ENCODE measurements around the gene PANX1. TPM values are rescaled to one million over a fixed set of nuclear protein-coding genes. Genes with fewer than 3 reads are reported as not detected.

The PANX1 gene
- total RNA-seq, 2 experiments from 2014 or later: 11.3 to 16.5 TPM

DNA sequence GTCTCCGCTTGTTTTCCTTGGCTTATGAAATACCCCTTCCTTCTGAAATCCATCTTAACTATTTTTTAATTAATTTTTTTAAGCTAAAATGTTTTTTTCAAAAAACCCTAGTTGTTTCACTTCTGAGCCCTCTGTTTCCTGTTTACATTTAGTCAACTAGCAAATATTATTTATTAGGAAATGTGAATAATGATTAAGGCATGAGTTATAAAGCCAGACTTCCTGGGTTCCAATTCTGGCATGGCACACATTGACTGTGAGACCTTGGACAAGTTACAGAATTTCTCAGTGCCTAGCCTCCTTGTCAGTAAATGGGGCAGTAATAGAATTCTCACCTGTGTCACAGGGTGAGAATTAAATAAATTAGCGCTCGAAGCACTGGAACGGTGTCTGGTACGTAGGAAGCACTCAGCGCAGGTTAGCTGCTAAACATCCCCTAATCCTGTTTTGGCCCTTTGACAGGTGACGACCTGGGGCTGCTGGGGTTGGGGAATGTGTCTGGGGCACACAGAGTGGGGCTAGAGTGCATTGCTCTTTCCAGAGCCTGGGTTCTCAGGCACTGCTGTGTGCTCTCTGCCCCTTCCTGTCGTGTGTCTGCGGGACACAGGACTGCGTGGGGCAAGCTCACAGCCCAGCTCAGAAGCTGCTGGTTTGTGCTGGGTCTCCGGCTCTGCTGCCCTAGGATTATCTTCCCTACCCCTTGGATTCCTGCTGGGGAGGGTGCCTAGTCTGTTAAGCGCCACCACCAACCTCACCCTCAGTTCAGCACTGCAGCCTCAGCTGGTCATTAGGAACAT lies 13.1 kb downstream of the PANX1 start:
- CTCF ChIA-PET (ENCODE audit: unreplicated experiment): no interaction called here
- H4K20me1 ChIP-seq (ENCODE audit: insufficient read depth, low read length): peaks cover 7% of the 10 kb centered on the region; the same call in 1 of the 2 replicates

GRCh38 chr11:94142308-94143281 lies 14.0 kb downstream of the PANX1 start:
- Histone ChIP-seq H3K36me3 (ENCODE audit: insufficient read depth, low read length) (no peaks in the 10 kb centered on the region), H3K27ac (ENCODE audit: low read depth, low read length, poor library complexity, severe bottlenecking) (no peak overlapping the region), H2AFZ (ENCODE audit: low read length) (no peak overlapping the region), H3K9me3 (ENCODE audit: low read length) (no peaks in the 10 kb centered on the region), H3K4me2 (ENCODE audit: low read length) (no peak overlapping the region), H3K79me2 (ENCODE audit: insufficient read depth, low read depth, low read length) (0 out of 2 replicates have a peak, but pooled peaks cover 5% of the 10 kb centered on the region), H3K4me1 (ENCODE audit: insufficient read depth, low read length, poor library complexity, severe bottlenecking) (no peaks in the 10 kb centered on the region), H4K20me1 (ENCODE audit: insufficient read depth, low read length) (peaks cover 7% of the 10 kb centered on the region; the same call in 1 of the 2 replicates), H3K4me3 (ENCODE audit: low read depth, low read length, poor library complexity, severe bottlenecking) (no peak overlapping the region), H3K9me2 (ENCODE audit: insufficient read depth, low read length) (no peaks in the 10 kb centered on the region)
- TF ChIP-seq EZH2phosphoT487 (IDR thresholded peaks at IDR 0.05; ENCODE audit: borderline replicate concordance, low read depth, low read length): no peak
- TF ChIP-seq, protein P1, sequence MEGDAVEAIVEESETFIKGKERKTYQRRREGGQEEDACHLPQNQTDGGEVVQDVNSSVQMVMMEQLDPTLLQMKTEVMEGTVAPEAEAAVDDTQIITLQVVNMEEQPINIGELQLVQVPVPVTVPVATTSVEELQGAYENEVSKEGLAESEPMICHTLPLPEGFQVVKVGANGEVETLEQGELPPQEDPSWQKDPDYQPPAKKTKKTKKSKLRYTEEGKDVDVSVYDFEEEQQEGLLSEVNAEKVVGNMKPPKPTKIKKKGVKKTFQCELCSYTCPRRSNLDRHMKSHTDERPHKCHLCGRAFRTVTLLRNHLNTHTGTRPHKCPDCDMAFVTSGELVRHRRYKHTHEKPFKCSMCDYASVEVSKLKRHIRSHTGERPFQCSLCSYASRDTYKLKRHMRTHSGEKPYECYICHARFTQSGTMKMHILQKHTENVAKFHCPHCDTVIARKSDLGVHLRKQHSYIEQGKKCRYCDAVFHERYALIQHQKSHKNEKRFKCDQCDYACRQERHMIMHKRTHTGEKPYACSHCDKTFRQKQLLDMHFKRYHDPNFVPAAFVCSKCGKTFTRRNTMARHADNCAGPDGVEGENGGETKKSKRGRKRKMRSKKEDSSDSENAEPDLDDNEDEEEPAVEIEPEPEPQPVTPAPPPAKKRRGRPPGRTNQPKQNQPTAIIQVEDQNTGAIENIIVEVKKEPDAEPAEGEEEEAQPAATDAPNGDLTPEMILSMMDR (conservative IDR thresholded peaks at IDR 0.05; ENCODE audit: low read length): no peak
- BruUV-seq (replicated peaks): no TSS peak
- intact Hi-C loops (cut with micrococcal nuclease; ENCODE audit: unreplicated experiment): no loop called here
- POLR2A ChIA-PET: interaction anchor here (2.0 to 2.3 kb wide), 2 partner anchors 8 to 13 kb away, joined by 5 read pairs; no protein-coding TSS in a partner anchor
- CTCF ChIA-PET (ENCODE audit: unreplicated experiment): no interaction called here
- no peak for DNase-seq (ENCODE audit: low spot score)

More for the DNA sequence above, 13.1 kb downstream of the PANX1 start:
- Histone ChIP-seq H3K27ac (ENCODE audit: low read depth, low read length, poor library complexity, severe bottlenecking) (no peak overlapping the region), H3K9me3 (ENCODE audit: low read length) (no peaks in the 10 kb centered on the region), H3K36me3 (ENCODE audit: insufficient read depth, low read length) (no peaks in the 10 kb centered on the region), H3K9me2 (ENCODE audit: insufficient read depth, low read length) (no peaks in the 10 kb centered on the region), H2AFZ (ENCODE audit: low read length) (no peak overlapping the region), H3K4me3 (ENCODE audit: low read depth, low read length, poor library complexity, severe bottlenecking) (no peak overlapping the region), H3K4me1 (ENCODE audit: insufficient read depth, low read length, poor library complexity, severe bottlenecking) (no peaks in the 10 kb centered on the region), H3K4me2 (ENCODE audit: low read length) (no peak overlapping the region), H3K79me2 (ENCODE audit: insufficient read depth, low read depth, low read length) (0 out of 2 replicates have a peak, but pooled peaks cover 5% of the 10 kb centered on the region)
- BruUV-seq (replicated peaks): no TSS peak
- no peak for DNase-seq (ENCODE audit: low spot score)
- POLR2A ChIA-PET: interaction anchor here (2.0 to 2.3 kb wide), 2 partner anchors 9 to 12 kb away, joined by 5 read pairs; no protein-coding TSS in a partner anchor
- intact Hi-C loops (cut with micrococcal nuclease; ENCODE audit: unreplicated experiment): no loop called here
- TF ChIP-seq EZH2phosphoT487 (IDR thresholded peaks at IDR 0.05; ENCODE audit: borderline replicate concordance, low read depth, low read length): no peak

- Histone ChIP-seq H3K36me3 (ENCODE audit: insufficient read depth, low read length) (no peaks in the 10 kb centered on the region), H2AFZ (ENCODE audit: low read length) (no peak overlapping the region), H3K9me2 (ENCODE audit: insufficient read depth, low read length) (no peaks in the 10 kb centered on the region), H3K4me1 (ENCODE audit: insufficient read depth, low read length, poor library complexity, severe bottlenecking) (no peaks in the 10 kb centered on the region), H3K79me2 (ENCODE audit: insufficient read depth, low read depth, low read length) (0 out of 2 replicates have a peak, but pooled peaks cover 5% of the 10 kb centered on the region), H3K9me3 (ENCODE audit: low read length) (no peaks in the 10 kb centered on the region), H3K4me3 (ENCODE audit: low read depth, low read length, poor library complexity, severe bottlenecking) (no peak overlapping the region), H4K20me1 (ENCODE audit: insufficient read depth, low read length) (peaks cover 7% of the 10 kb centered on the region; the same call in 1 of the 2 replicates), H3K27ac (ENCODE audit: low read depth, low read length, poor library complexity, severe bottlenecking) (no peak overlapping the region), H3K4me2 (ENCODE audit: low read length) (no peak overlapping the region)
- BruUV-seq (replicated peaks): no TSS peak
- intact Hi-C loops (cut with micrococcal nuclease; ENCODE audit: unreplicated experiment): no loop called here
- CTCF ChIA-PET (ENCODE audit: unreplicated experiment): no interaction called here
- POLR2A ChIA-PET: interaction anchor here (0.6 kb wide), 2 partner anchors 458 to 821 kb away, joined by 3 read pairs; no protein-coding TSS in a partner anchor
- TF ChIP-seq, protein P1 (conservative IDR thresholded peaks at IDR 0.05; ENCODE audit: low read length): no peak
- no peak for TF ChIP-seq EZH2phosphoT487 (IDR thresholded peaks at IDR 0.05; ENCODE audit: borderline replicate concordance, low read depth, low read length)
- no peak for DNase-seq (ENCODE audit: low spot score)
Measured at GRCh38 chr11:94144216-94144615, 15.6 kb downstream of the PANX1 start.
